GM12892 (cell line): Measurements from ENCODE around the gene GSTM5.
"Not testable (repeated sequence)": the region's sequence is repeated elsewhere in the genome, so short reads cannot be mapped to it uniquely, and the experiment has no call there.

Experiments
- POLR2A ChIP-seq: IDR thresholded peaks from 2 replicates; pipeline ENCODE4 v1.6.1; 2011; ENCODE audit warnings: low read depth, low read length, control low read depth
- TAF1 ChIP-seq: IDR thresholded peaks from 2 replicates; pipeline ENCODE4 v1.6.1; 2011; ENCODE audit warnings: low read depth, mild to moderate bottlenecking, control low read depth, low read length, borderline replicate concordance

- TF ChIP-seq POLR2A, TAF1: not testable (repeated sequence)
Observed at GRCh38 chr1:109678637-109679036, 33.4 kb upstream of the GSTM5 start.
